Measurements from ENCODE around the gene MND1. TPM values are rescaled to one million over a fixed set of nuclear protein-coding genes. Genes with fewer than 3 reads are reported as not detected.

The MND1 gene
- total and polyA plus RNA-seq, 2 of the 8 experiments (the other 6 are each of a cell fraction or from before 2014, with no cell fraction given), result 4.4 to 26.2 TPM

- Histone ChIP-seq H3K4me2 (ENCODE audit: insufficient read depth in 1 of 2, low read depth in 2 of 2, low read length in 2 of 2) (no peak overlapping the region), H3K56ac (replicated peaks; ENCODE audit: insufficient read length, low read depth, low read length) (no peak overlapping the region), H3K79me1 (ENCODE audit: low read depth, low read length) (no peaks in the 10 kb centered on the region), H4K5ac (ENCODE audit: insufficient read length, low read depth, low read length) (no peak overlapping the region), H3K4me3 (ENCODE audit: extremely low read depth in 1 of 4, insufficient read depth in 2 of 4, low read depth in 3 of 4, low read length in 4 of 4) (no peak overlapping the region), H2BK20ac (ENCODE audit: low read length) (no peak overlapping the region), H4K91ac (replicated peaks; ENCODE audit: insufficient read length, low read length) (no peak overlapping the region), H3K79me2 (ENCODE audit: control insufficient read depth in 1 of 2, insufficient read depth in 2 of 2, low read length in 2 of 2) (no peaks in the 10 kb centered on the region), H3K9me3 (ENCODE audit: insufficient read depth in 2 of 2, low read depth in 1 of 2, low read length in 1 of 2) (no peaks in the 10 kb centered on the region), H3K27me3 (replicated peaks in 1 of 4; ENCODE audit: control insufficient read depth in 3 of 4, extremely low read depth in 1 of 4, insufficient read depth in 3 of 4, low read length in 3 of 4) (no peaks in the 10 kb centered on the region), H2BK5ac (ENCODE audit: low read depth, low read length) (no peak overlapping the region), H3K23me2 (ENCODE audit: low read depth, low read length) (no peaks in the 10 kb centered on the region), H2BK12ac (ENCODE audit: low read depth, low read length) (no peak overlapping the region; the same call in 1 of the 2 replicates), H3K4ac (replicated peaks; ENCODE audit: insufficient read length, low read depth, low read length) (no peak overlapping the region), H3K23ac (ENCODE audit: insufficient read length) (no peak overlapping the region), H3K14ac (ENCODE audit: insufficient read length) (no peak overlapping the region), H4K8ac (ENCODE audit: extremely low read depth, insufficient read depth, low read length) (no peak overlapping the region), H3K27ac (ENCODE audit: low read depth, low read length) (no peak overlapping the region), H3K36me3 (ENCODE audit: control insufficient read depth in 2 of 4, insufficient read depth in 4 of 4, low read length in 3 of 4) (no peaks in the 10 kb centered on the region; a peak in 2 of 8 replicates), H2BK15ac (ENCODE audit: low read length) (no peak overlapping the region), H3K4me1 (replicated peaks in 1 of 4; ENCODE audit: control insufficient read depth in 3 of 4, insufficient read depth in 4 of 4, low read length in 3 of 4) (peaks cover 0 to 3% (median 1%) of the 10 kb centered on the region in 4 experiments; a peak in 2 of 7 replicates), H2AK5ac (ENCODE audit: low read depth, low read length) (no peak overlapping the region), H3K9ac (replicated peaks in 1 of 4; ENCODE audit: extremely low read depth in 1 of 4, low read depth in 3 of 4, low read length in 3 of 4) (no peak overlapping the region), H2AFZ (ENCODE audit: low read length) (no peak overlapping the region), H4K20me1 (replicated peaks in 1 of 2; ENCODE audit: control insufficient read depth in 1 of 2, insufficient read depth in 2 of 2, low read length in 2 of 2) (no peaks in the 10 kb centered on the region), H3K18ac (ENCODE audit: extremely low read depth, low read length) (no peak overlapping the region), H2BK120ac (replicated peaks; ENCODE audit: low read depth, low read length) (no peak overlapping the region)
- DNase-seq (ENCODE audit: low read depth in 1 of 2, low spot score in 2 of 2), result peak in 1 of 2 experiments; percentile 36
- WGBS, 2 experiments (ENCODE audit: extremely low coverage in 1 of 2, insufficient coverage in 1 of 2, insufficient read length in 1 of 2, insufficient replicate concordance in 2 of 2, low coverage in 1 of 2, low lambda C conversion rate in 2 of 2, missing lambda C conversion rate in 1 of 2), result 93% methylated on average over 9 of the region's 9 CpGs; no CpG with 5 or more reads in 1 of the 2 experiments
- ChIA-PET CTCF (ENCODE audit: partially characterized antibody) (interaction anchor here (0.6 to 2.2 kb wide), 4 partner anchors 13 to 122 kb away, joined by 3 to 5 read pairs (median 4); partner anchors contain the start of gene TMEM131L), POLR2A (ENCODE audit: partially characterized antibody) (interaction anchor here (2.4 kb wide), 1 partner anchor 47 kb away, joined by 11 read pairs; the partner anchor contains the start of gene TMEM131L)
- no peak for FAIRE-seq
- no peak for TF ChIP-seq CTCF (IDR thresholded peaks at IDR 0.05; ENCODE audit: control extremely low read depth in 1 of 3, insufficient read depth in 1 of 3, low read depth in 1 of 3, low read length in 3 of 3)
- no peak for TF ChIP-seq MAX (IDR thresholded peaks at IDR 0.05)
- TF ChIP-seq SIRT6 (IDR thresholded peaks at IDR 0.05; ENCODE audit: low read length), result no peak
- no peak for TF ChIP-seq GTF2F1 (IDR thresholded peaks at IDR 0.05; ENCODE audit: borderline replicate concordance, low read depth, low read length)
- TF ChIP-seq YY1 (IDR thresholded peaks at IDR 0.05; ENCODE audit: low read depth, low read length), result no peak
- no peak for TF ChIP-seq EP300 (IDR thresholded peaks at IDR 0.05; ENCODE audit: borderline replicate concordance in 1 of 2, low read depth in 2 of 2, low read length in 2 of 2)
- no peak for TF ChIP-seq SRF (IDR thresholded peaks at IDR 0.05; ENCODE audit: low read depth, low read length)
- no peak for TF ChIP-seq CHD2 (IDR thresholded peaks at IDR 0.05; ENCODE audit: low read length)
Observed at GRCh38 chr4:153419673-153420278, 75.3 kb downstream of the MND1 start.

Measured in H1 (cell line).